ENCODE results near the gene L3MBTL4. TPM values are rescaled to one million over a fixed set of nuclear protein-coding genes. Genes with fewer than 3 reads are reported as not detected.
"Not testable (repeated sequence)": the region's sequence is repeated elsewhere in the genome, so short reads cannot be mapped to it uniquely, and the experiment has no call there.

Gene L3MBTL4
- total and polyA plus RNA-seq, 4 donors: 0.26 to 4.2 (median 2.0) TPM

DNA sequence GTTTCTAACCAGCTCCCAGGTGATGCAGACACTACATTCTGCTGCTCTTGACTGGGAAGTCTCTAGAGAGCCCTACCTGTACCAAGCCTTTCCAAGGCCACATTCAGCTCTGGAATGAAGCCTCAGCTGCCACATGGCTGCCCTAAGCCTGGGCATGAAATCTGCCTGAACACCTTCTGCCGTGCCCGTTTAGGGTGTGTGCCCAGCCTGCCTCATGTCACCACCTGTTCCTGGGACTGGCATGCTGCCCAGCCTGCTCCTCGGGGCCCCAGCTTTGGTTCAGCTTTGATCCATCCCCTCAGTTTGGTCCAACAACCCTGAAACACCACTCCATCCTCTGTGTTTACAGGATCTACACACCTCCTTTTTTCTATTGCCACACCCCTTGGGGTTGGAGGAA, 210.9 kb downstream of the L3MBTL4 start:
- no peak for ATAC-seq (ENCODE audit: low FRiP score)
- Histone ChIP-seq H3K27ac (ENCODE audit: low read depth in 1 of 2, low read length in 2 of 2) (no peak overlapping the region), H3K4me1 (ENCODE audit: control insufficient read depth in 1 of 2, insufficient read depth in 2 of 2, low read length in 2 of 2) (no peaks in the 10 kb centered on the region), H3K9me3 (ENCODE audit: control insufficient read depth, low read length) (no peaks in the 10 kb centered on the region), H3K4me3 (ENCODE audit: low read length in 2 of 2) (no peak overlapping the region), H3K27me3 (ENCODE audit: control insufficient read depth in 1 of 2, insufficient read depth in 2 of 2, low read length in 1 of 2) (no peaks in the 10 kb centered on the region), H3K36me3 (ENCODE audit: control insufficient read depth in 1 of 2, insufficient read depth in 2 of 2, low read length in 1 of 2) (no peaks in the 10 kb centered on the region)
- intact Hi-C loops (cut with DNase I): no loop called here
- 82 to 83% methylated on average over 3 of the region's 3 CpGs for WGBS, 2 donors
- no peak for DNase-seq

DNA sequence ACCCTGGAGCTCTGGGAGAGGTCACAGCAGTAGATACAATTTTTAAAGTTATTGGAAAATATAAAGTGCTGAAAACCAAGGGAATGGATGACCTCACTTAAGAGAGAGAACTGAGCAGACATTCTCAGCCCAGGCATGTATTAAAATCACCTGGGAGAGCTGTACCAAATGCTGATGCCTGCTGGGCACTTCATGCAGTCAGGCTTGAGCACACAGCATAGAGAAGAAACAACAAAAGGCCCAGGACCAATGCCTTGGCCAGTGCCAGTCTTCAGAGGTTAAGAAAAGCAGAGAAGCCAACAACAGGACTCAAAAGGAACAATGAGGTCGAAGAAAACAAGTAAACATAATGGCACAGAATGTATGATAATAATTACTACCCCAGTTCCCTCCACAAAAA, 211.8 kb downstream of the L3MBTL4 start:
- 80 to 85% methylated on average over 1 of the region's 1 CpG for WGBS, 2 donors
- Histone ChIP-seq H3K9me3 (ENCODE audit: control insufficient read depth, low read length) (no peaks in the 10 kb centered on the region), H3K27ac (ENCODE audit: low read depth in 1 of 2, low read length in 2 of 2) (no peak overlapping the region), H3K4me1 (ENCODE audit: control insufficient read depth in 1 of 2, insufficient read depth in 2 of 2, low read length in 2 of 2) (no peaks in the 10 kb centered on the region), H3K36me3 (ENCODE audit: control insufficient read depth in 1 of 2, insufficient read depth in 2 of 2, low read length in 1 of 2) (no peaks in the 10 kb centered on the region), H3K27me3 (ENCODE audit: control insufficient read depth in 1 of 2, insufficient read depth in 2 of 2, low read length in 1 of 2) (no peaks in the 10 kb centered on the region), H3K4me3 (ENCODE audit: low read length in 2 of 2) (no peak overlapping the region)
- intact Hi-C loops (cut with DNase I): no loop called here
- DNase-seq (no peak), ATAC-seq (ENCODE audit: low FRiP score) (no peak)

DNA sequence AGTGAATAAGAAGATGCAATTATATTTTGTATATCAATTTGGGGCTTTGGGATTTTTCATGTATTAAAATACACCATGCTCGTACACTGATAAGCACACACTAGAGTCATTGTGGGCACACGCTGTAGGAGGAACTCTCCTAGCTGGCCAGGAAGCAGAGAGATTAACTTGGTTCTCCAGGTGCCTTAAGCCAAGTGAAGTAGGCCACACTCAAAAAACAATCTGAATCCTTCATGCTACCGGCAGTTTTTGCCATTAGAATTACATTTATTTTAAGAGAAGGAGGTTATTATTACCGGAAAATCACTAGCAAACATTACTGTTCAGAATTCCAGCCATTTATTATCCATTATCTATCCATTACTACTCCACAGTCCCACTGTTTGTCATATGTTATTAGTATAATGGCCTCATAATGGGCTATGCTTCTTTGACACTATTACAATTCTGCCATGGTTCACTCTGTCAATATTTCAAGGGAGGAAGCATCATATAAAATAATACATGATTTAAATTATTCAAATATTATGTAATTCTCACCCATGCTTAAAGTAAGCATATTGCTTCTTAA, 214.4 kb downstream of the L3MBTL4 start:
- Histone ChIP-seq H3K4me1 (ENCODE audit: control insufficient read depth in 1 of 2, insufficient read depth in 2 of 2, low read length in 2 of 2) (no peaks in the 10 kb centered on the region), H3K36me3 (ENCODE audit: control insufficient read depth in 1 of 2, insufficient read depth in 2 of 2, low read length in 1 of 2) (no peaks in the 10 kb centered on the region), H3K9me3 (ENCODE audit: control insufficient read depth, low read length) (no peaks in the 10 kb centered on the region), H3K27ac (ENCODE audit: low read depth in 1 of 2, low read length in 2 of 2) (no peak overlapping the region), H3K27me3 (ENCODE audit: control insufficient read depth in 1 of 2, insufficient read depth in 2 of 2, low read length in 1 of 2) (no peaks in the 10 kb centered on the region), H3K4me3 (ENCODE audit: low read length in 2 of 2) (no peak overlapping the region)
- intact Hi-C loops (cut with DNase I): no loop called here
- no peak for ATAC-seq (ENCODE audit: low FRiP score)
- WGBS, 2 donors: 82 to 91% methylated on average over 4 of the region's 4 CpGs
- DNase-seq: no peak

DNA sequence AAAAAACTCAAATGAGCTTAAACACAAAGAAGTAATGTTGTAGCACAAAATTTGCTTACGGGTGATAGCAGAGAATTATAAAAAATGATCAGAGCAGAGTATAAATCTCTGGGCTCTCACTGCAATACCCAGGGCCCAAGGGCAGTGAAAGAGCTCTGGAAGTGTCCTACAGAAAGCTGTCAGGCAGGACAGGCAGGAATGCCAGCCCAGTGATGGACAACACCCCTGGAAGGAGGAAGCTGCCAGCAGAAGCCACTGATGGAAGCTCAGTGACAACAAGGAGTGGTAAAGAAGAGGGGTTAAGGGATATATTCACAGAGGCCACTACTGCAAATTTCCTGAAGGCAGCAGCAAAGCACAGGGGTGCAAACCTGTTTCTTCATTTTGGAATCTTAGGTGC, 214.9 kb downstream of the L3MBTL4 start:
- no peak for DNase-seq
- no peak overlapping the region for H3K27ac ChIP-seq (ENCODE audit: low read depth in 1 of 2, low read length in 2 of 2)
- H3K27me3 ChIP-seq (ENCODE audit: control insufficient read depth in 1 of 2, insufficient read depth in 2 of 2, low read length in 1 of 2): no peaks in the 10 kb centered on the region
- H3K4me1 ChIP-seq (ENCODE audit: control insufficient read depth in 1 of 2, insufficient read depth in 2 of 2, low read length in 2 of 2): no peaks in the 10 kb centered on the region
- intact Hi-C loops (cut with DNase I): no loop called here
- WGBS, 2 donors: 88% methylated on average over 1 of the region's 1 CpG
- no peaks in the 10 kb centered on the region for H3K36me3 ChIP-seq (ENCODE audit: control insufficient read depth in 1 of 2, insufficient read depth in 2 of 2, low read length in 1 of 2)
- no peaks in the 10 kb centered on the region for H3K9me3 ChIP-seq (ENCODE audit: control insufficient read depth, low read length)
- H3K4me3 ChIP-seq (ENCODE audit: low read length in 2 of 2): no peak overlapping the region
- ATAC-seq (ENCODE audit: low FRiP score): no peak

DNA sequence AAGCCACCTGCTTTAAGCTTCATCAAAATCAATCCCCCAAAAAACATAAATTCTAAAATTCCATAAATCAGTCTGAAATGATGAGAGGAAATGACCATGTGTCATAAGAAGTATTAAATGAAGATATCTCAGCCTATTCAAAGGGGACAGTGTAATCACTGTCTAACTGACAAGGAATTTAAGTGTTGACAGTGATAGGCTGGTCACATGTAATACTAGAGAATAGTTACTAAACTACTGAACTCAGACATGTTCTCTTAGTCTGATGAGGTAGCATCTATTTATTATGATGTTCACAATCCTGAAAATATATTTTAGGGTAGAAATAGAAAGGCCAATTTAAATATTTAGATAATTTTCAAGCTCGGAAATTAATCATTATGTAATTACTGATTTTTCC, 216.1 kb downstream of the L3MBTL4 start:
- no peak for ATAC-seq (ENCODE audit: low FRiP score)
- WGBS, 2 donors: 83 to 85% methylated on average over 1 of the region's 1 CpG

DNA sequence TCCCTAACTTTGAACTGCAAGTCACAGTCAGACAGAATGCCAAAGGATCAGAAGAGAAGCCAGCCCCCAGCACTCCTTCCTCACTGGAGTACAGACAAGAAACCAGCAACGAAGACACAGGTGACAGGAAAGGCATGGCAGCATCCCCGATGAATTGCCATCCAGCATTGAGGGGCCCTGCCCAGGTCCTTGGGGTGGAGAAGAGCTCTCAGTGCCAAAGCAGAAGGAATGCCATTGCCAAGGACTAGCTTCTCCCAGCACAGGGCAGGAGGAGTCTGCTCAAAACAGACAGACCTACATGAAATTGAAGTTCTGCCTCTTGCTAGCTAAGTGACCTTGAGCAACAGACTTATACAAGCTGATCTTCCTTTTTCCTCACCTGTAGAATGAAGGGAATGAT, 220.1 kb downstream of the L3MBTL4 start:
- Histone ChIP-seq H3K27me3 (ENCODE audit: control insufficient read depth in 1 of 2, insufficient read depth in 2 of 2, low read length in 1 of 2) (no peaks in the 10 kb centered on the region), H3K4me1 (ENCODE audit: control insufficient read depth in 1 of 2, insufficient read depth in 2 of 2, low read length in 2 of 2) (no peaks in the 10 kb centered on the region), H3K36me3 (ENCODE audit: control insufficient read depth in 1 of 2, insufficient read depth in 2 of 2, low read length in 1 of 2) (no peaks in the 10 kb centered on the region), H3K9me3 (ENCODE audit: control insufficient read depth, low read length) (peaks cover 1% of the 10 kb centered on the region), H3K27ac (ENCODE audit: low read depth in 1 of 2, low read length in 2 of 2) (no peak overlapping the region), H3K4me3 (ENCODE audit: low read length in 2 of 2) (no peak overlapping the region)
- WGBS, 2 donors: 52 to 73% methylated on average over 2 of the region's 2 CpGs
- intact Hi-C loops (cut with DNase I): no loop called here
- ATAC-seq (ENCODE audit: low FRiP score) (no peak), DNase-seq (no peak)

More for the DNA sequence above, 216.1 kb downstream of the L3MBTL4 start:
- H3K9me3 ChIP-seq (ENCODE audit: control insufficient read depth, low read length): no peaks in the 10 kb centered on the region
- intact Hi-C loops (cut with DNase I): no loop called here
- H3K4me3 ChIP-seq (ENCODE audit: low read length in 2 of 2): no peak overlapping the region
- DNase-seq: no peak
- no peaks in the 10 kb centered on the region for H3K36me3 ChIP-seq (ENCODE audit: control insufficient read depth in 1 of 2, insufficient read depth in 2 of 2, low read length in 1 of 2)
- H3K27ac ChIP-seq (ENCODE audit: low read depth in 1 of 2, low read length in 2 of 2): no peak overlapping the region
- no peaks in the 10 kb centered on the region for H3K27me3 ChIP-seq (ENCODE audit: control insufficient read depth in 1 of 2, insufficient read depth in 2 of 2, low read length in 1 of 2)
- H3K4me1 ChIP-seq (ENCODE audit: control insufficient read depth in 1 of 2, insufficient read depth in 2 of 2, low read length in 2 of 2): no peaks in the 10 kb centered on the region

DNA sequence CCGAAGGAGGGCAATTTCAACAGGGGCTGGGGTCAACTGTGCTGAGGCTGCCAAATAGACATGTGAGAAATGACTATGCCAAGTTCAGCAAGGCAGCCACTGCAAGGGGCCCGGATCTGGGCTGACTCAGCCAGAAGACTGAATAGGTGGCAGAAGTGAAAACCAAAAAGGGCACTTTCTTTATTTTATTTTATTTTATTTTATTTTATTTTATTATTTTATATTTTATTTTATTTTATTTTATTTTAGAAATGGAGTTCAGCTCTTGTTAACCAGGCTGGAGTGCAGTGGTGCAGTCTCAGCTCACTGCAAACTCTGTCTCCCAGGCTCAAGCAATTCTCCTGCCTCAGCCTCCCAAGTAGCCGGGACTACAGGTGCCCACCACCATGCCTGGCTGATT, 228.9 kb downstream of the L3MBTL4 start:
- DNase-seq; H3K9me3 ChIP-seq (ENCODE audit: control insufficient read depth, low read length); intact Hi-C loops (cut with DNase I); H3K4me1 ChIP-seq (ENCODE audit: control insufficient read depth in 1 of 2, insufficient read depth in 2 of 2, low read length in 2 of 2); H3K27me3 ChIP-seq (ENCODE audit: control insufficient read depth in 1 of 2, insufficient read depth in 2 of 2, low read length in 1 of 2); H3K4me3 ChIP-seq (ENCODE audit: low read length in 2 of 2); H3K36me3 ChIP-seq (ENCODE audit: control insufficient read depth in 1 of 2, insufficient read depth in 2 of 2, low read length in 1 of 2); ATAC-seq (ENCODE audit: low FRiP score); H3K27ac ChIP-seq (ENCODE audit: low read depth in 1 of 2, low read length in 2 of 2): not testable (repeated sequence)
- 84 to 92% methylated on average over 3 of the region's 3 CpGs for WGBS, 2 donors

DNA sequence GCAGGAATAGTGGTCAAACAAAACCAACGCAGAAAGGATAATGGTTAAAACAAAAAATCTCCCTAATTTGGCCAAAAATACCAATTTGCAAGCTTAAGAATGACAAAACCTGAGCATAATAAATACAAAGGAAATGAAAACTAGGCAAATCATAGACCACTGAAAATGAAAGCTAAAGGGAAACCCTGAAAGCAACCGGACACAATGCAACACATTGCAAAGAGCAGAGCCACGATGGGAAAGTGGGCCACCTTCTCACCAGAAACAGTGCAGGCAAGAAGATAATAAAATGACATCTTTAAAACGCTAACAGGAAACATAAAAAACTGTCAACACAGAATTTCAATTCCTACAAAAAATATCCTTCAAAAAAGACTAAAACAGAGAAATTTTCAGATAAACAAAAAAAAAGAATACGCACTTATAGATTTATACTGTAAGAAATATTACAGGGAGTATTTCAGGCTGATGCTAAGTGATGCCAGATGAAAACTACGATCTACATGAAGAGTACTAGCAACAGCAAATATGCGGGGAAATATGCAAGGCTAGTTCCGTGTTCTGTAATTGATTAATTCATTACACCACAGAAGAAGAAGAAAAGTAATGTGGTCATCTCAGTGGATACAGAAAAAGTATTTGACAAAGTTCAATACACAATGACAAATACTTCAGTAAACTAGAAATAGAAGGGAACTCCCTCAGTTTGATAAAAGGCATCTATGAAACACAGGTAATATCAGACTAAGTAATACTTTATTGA, 239.5 kb downstream of the L3MBTL4 start:
- Histone ChIP-seq H3K9me3 (ENCODE audit: control insufficient read depth, low read length) (no peaks in the 10 kb centered on the region), H3K4me3 (ENCODE audit: low read length in 2 of 2) (no peak overlapping the region), H3K27me3 (ENCODE audit: control insufficient read depth in 1 of 2, insufficient read depth in 2 of 2, low read length in 1 of 2) (no peaks in the 10 kb centered on the region), H3K27ac (ENCODE audit: low read depth in 1 of 2, low read length in 2 of 2) (no peak overlapping the region), H3K36me3 (ENCODE audit: control insufficient read depth in 1 of 2, insufficient read depth in 2 of 2, low read length in 1 of 2) (no peaks in the 10 kb centered on the region), H3K4me1 (ENCODE audit: control insufficient read depth in 1 of 2, insufficient read depth in 2 of 2, low read length in 2 of 2) (no peaks in the 10 kb centered on the region)
- no peak for DNase-seq
- 85 to 88% methylated on average over 8 of the region's 8 CpGs for WGBS, 2 donors
- no peak for ATAC-seq (ENCODE audit: low FRiP score)
- intact Hi-C loops (cut with DNase I): no loop called here

DNA sequence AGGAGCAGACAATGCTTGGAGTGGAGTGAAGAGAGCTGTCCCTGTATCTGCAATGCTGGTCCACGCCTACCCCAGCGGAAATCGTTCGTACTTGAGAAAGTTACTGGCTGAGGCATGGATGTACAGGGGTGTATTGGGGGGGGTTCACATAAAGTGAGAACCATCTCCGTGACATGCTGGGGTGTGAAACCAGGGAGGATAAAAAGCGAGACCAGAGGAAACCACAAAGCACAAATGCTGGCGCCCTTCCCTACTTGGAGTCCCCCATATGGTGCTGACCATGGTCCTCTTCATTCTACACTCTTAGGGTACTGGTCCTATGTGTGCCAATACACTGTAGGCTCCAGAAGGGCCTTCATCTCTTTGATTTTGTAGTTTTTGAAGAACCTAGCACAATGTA, 244.1 kb downstream of the L3MBTL4 start:
- ATAC-seq (ENCODE audit: low FRiP score): no peak
- intact Hi-C loops (cut with DNase I): no loop called here

More for the DNA sequence above, 244.1 kb downstream of the L3MBTL4 start:
- DNase-seq: no peak
- Histone ChIP-seq H3K36me3 (ENCODE audit: control insufficient read depth in 1 of 2, insufficient read depth in 2 of 2, low read length in 1 of 2) (no peaks in the 10 kb centered on the region), H3K9me3 (ENCODE audit: control insufficient read depth, low read length) (no peaks in the 10 kb centered on the region), H3K4me3 (ENCODE audit: low read length in 2 of 2) (no peak overlapping the region), H3K4me1 (ENCODE audit: control insufficient read depth in 1 of 2, insufficient read depth in 2 of 2, low read length in 2 of 2) (no peaks in the 10 kb centered on the region), H3K27me3 (ENCODE audit: control insufficient read depth in 1 of 2, insufficient read depth in 2 of 2, low read length in 1 of 2) (no peaks in the 10 kb centered on the region), H3K27ac (ENCODE audit: low read depth in 1 of 2, low read length in 2 of 2) (no peak overlapping the region)
- 94 to 96% methylated on average over 7 of the region's 7 CpGs for WGBS, 2 donors
